ENCODE results near the gene SNX30. TPM values are rescaled to one million over a fixed set of nuclear protein-coding genes. Genes with fewer than 3 reads are reported as not detected.
A peak's percentile ranks its signal among the peaks of the same experiment; 100 is the strongest.

SNX30 gene
- total RNA-seq, 1 donor from 2014 or later: 1.9 TPM

GRCh38 chr9:112861155-112861554 is 110.6 kb downstream of the SNX30 start:
- Mint-ChIP-seq H3K36me3 (ENCODE audit: low read depth) (no peaks in the 10 kb centered on the region), H3K4me3 (no peak overlapping the region), H3K4me1 (ENCODE audit: low read depth) (peaks cover 17% of the 10 kb centered on the region), H3K27me3 (ENCODE audit: insufficient read depth) (peaks cover 7% of the 10 kb centered on the region), H3K27ac (no peak overlapping the region), H3K9me3 (no peaks in the 10 kb centered on the region)
- DNase-seq (ENCODE audit: low spot score): no peak
- intact Hi-C loops (cut with micrococcal nuclease): no loop called here

DNA sequence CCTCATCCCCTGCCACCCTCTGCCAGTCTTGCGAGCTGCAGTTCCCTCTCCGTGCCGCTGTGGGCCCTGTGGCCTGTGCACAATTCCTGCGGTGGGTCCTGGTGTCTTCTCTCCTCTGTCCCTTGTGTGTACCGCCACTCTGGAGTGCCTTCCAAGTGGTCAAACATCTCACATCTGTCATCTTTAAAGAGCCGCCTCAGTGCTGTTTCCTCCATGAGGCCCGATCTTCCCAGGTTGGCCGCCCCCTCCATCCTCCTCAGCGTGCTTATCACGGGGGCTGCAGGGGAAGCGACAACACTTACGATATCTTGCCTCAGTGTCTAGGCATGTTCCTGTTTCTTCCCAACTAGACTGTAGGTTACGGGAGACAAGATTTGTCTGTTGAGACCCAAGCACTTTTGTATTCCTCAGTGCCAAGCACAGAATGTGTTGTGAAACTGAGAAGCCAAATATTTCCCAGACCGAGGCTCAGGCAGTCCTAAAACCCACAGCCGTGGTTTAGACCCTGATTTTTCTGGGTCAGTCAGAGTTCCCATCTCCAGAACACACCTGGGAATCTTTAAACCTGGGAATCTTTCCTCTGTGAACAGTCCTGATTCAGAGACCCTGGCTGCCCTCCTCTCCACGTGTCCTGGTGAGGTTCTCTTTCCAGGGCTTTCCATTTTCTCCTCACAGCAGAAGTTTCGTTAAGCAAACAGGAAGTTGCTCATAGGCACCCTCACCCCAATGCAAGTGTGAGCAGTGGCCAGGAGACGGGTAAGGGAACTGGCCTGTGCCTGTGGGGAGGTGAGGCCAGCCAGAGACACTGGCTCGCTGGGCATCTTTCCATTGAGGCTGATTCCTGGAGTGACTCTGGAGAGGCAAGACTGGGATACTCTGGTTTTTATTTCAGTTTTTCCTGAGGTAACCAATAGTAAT is 111.3 kb downstream of the SNX30 start:
- Mint-ChIP-seq H3K9me3 (no peaks in the 10 kb centered on the region), H3K36me3 (ENCODE audit: low read depth) (no peaks in the 10 kb centered on the region), H3K4me3 (no peak overlapping the region), H3K27me3 (ENCODE audit: insufficient read depth) (peaks cover 7% of the 10 kb centered on the region), H3K4me1 (ENCODE audit: low read depth) (peaks cover 19% of the 10 kb centered on the region), H3K27ac (no peak overlapping the region)
- DNase-seq (ENCODE audit: low spot score): no peak
- intact Hi-C loops (cut with micrococcal nuclease): no loop called here

GRCh38 chr9:112863214-112863613 is 112.7 kb downstream of the SNX30 start:
- H3K4me3 Mint-ChIP-seq: no peak overlapping the region
- H3K27me3 Mint-ChIP-seq (ENCODE audit: insufficient read depth): peaks cover 7% of the 10 kb centered on the region
- peaks cover 2% of the 10 kb centered on the region for H3K36me3 Mint-ChIP-seq (ENCODE audit: low read depth)
- intact Hi-C loops (cut with micrococcal nuclease): no loop called here
- H3K4me1 Mint-ChIP-seq (ENCODE audit: low read depth): peaks cover 19% of the 10 kb centered on the region
- H3K27ac Mint-ChIP-seq: no peak overlapping the region
- DNase-seq (ENCODE audit: low spot score): no peak
- no peaks in the 10 kb centered on the region for H3K9me3 Mint-ChIP-seq

- no peak overlapping the region for H3K27ac Mint-ChIP-seq
- H3K36me3 Mint-ChIP-seq (ENCODE audit: low read depth): peaks cover 2% of the 10 kb centered on the region
- peaks cover 5% of the 10 kb centered on the region for H3K27me3 Mint-ChIP-seq (ENCODE audit: insufficient read depth)
- H3K4me3 Mint-ChIP-seq: no peak overlapping the region
- no peak for DNase-seq (ENCODE audit: low spot score)
- intact Hi-C loops (cut with micrococcal nuclease): no loop called here
- peaks cover 19% of the 10 kb centered on the region for H3K4me1 Mint-ChIP-seq (ENCODE audit: low read depth)
- no peaks in the 10 kb centered on the region for H3K9me3 Mint-ChIP-seq
Observed at GRCh38 chr9:112863746-112864145, 113.2 kb downstream of the SNX30 start.

GRCh38 chr9:112864403-112864802 is 113.8 kb downstream of the SNX30 start:
- DNase-seq (ENCODE audit: low spot score): no peak
- H3K4me3 Mint-ChIP-seq: no peak overlapping the region
- H3K36me3 Mint-ChIP-seq (ENCODE audit: low read depth): peaks cover 2% of the 10 kb centered on the region
- H3K27ac Mint-ChIP-seq: no peak overlapping the region
- peaks cover 19% of the 10 kb centered on the region for H3K4me1 Mint-ChIP-seq (ENCODE audit: low read depth)
- intact Hi-C loops (cut with micrococcal nuclease): no loop called here
- H3K9me3 Mint-ChIP-seq: no peaks in the 10 kb centered on the region
- H3K27me3 Mint-ChIP-seq (ENCODE audit: insufficient read depth): peaks cover 5% of the 10 kb centered on the region

GRCh38 chr9:112864982-112865381 is 114.4 kb downstream of the SNX30 start:
- Mint-ChIP-seq H3K27me3 (ENCODE audit: insufficient read depth) (peaks cover 5% of the 10 kb centered on the region), H3K4me1 (ENCODE audit: low read depth) (peaks cover 19% of the 10 kb centered on the region), H3K4me3 (no peak overlapping the region), H3K9me3 (no peaks in the 10 kb centered on the region), H3K36me3 (ENCODE audit: low read depth) (peaks cover 4% of the 10 kb centered on the region), H3K27ac (no peak overlapping the region)
- intact Hi-C loops (cut with micrococcal nuclease): no loop called here
- no peak for DNase-seq (ENCODE audit: low spot score)

DNA sequence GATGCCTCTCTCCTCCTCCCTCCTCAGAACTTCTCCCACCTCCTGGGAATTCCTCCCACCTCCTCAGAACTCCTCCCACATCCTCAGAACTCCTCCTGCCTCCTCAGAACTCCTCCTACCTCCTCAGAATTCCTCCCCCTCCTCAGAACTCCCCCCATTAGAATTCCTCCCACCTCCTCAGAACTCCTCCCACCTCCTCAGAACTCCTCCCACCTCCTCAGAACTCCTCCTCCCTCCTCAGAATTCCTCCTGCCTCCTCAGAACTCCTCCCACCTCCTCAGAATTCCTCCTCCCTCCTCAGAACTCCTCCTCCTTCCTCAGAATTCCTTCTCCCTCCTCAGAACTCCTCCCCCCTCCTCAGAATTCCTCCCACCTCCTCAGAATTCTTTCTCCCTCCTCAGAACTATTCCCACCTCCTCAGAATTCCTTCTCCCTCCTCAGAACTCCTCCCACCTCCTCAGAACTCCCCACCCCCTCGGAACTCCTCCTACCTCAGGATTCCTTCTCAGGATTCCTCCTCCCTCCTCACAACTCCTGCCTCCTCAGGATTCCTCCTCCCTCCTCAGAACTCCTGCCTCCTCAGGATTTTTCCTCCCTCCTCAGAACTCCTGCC is 116.2 kb downstream of the SNX30 start:
- Mint-ChIP-seq H3K4me3 (no peak overlapping the region), H3K9me3 (no peaks in the 10 kb centered on the region), H3K36me3 (ENCODE audit: low read depth) (peaks cover 4% of the 10 kb centered on the region), H3K27ac (no peak overlapping the region), H3K4me1 (ENCODE audit: low read depth) (peaks cover 19% of the 10 kb centered on the region), H3K27me3 (ENCODE audit: insufficient read depth) (no peaks in the 10 kb centered on the region)
- no peak for DNase-seq (ENCODE audit: low spot score)
- intact Hi-C loops (cut with micrococcal nuclease): no loop called here

DNA sequence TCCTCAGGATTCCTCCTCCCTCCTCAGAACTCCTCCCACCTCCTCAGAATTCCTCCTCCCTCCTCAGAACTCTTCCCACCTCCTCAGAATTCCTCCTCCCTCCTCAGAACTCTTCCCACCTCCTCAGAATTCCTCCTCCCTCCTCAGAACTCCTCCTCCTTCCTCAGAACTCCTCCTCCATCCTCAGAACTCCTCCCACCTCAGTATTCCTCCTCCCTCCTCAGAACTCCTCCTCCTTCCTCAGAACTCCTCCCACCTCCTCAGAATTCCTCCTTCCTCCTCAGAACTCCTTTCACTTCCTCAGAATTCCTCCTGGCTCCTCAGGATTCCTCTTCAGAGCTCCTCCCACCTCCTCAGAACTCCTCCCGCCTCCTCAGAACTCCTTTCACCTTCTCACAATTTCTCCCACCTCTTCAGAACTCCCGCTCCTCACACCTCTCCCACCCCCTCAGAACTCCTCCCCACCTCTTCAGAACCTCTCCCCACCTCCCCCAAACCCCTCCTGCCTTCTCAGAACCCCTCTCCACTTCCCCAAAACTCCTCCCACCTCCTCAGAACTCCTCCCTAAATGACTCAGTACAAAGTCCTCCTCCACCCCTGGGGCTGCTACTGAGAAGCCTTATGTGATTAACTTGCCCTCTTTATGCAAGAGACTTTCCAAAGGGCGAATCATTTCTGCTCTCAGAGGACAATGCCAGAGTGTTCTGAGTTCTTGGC is 116.9 kb downstream of the SNX30 start:
- peaks cover 19% of the 10 kb centered on the region for H3K4me1 Mint-ChIP-seq (ENCODE audit: low read depth)
- H3K9me3 Mint-ChIP-seq: no peaks in the 10 kb centered on the region
- DNase-seq (ENCODE audit: low spot score): no peak
- H3K27ac Mint-ChIP-seq: peak overlapping the region; percentile 64
- H3K27me3 Mint-ChIP-seq (ENCODE audit: insufficient read depth): no peaks in the 10 kb centered on the region
- H3K4me3 Mint-ChIP-seq: no peak overlapping the region
- intact Hi-C loops (cut with micrococcal nuclease): no loop called here
- H3K36me3 Mint-ChIP-seq (ENCODE audit: low read depth): peaks cover 4% of the 10 kb centered on the region

DNA sequence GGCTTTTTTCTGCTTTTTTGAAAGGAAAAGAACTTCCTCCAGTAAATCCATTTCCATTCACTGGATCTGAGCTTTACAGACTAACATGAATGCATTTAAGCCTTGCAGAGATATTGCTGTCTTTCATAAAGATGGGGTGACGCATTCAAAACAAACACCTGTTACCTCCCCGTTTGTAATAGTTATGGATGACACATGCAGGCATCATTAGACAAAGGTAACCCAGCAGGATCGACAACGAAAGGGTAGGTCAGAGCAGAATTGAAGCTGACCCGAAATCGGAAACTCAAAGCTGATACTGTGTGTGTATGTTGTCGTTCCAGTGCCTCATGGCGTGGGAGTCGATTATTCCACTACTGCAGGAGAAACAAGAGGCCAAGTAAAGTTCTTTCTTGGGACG is 117.9 kb downstream of the SNX30 start:
- Mint-ChIP-seq H3K9me3 (no peaks in the 10 kb centered on the region), H3K27me3 (ENCODE audit: insufficient read depth) (no peaks in the 10 kb centered on the region)

DNA sequence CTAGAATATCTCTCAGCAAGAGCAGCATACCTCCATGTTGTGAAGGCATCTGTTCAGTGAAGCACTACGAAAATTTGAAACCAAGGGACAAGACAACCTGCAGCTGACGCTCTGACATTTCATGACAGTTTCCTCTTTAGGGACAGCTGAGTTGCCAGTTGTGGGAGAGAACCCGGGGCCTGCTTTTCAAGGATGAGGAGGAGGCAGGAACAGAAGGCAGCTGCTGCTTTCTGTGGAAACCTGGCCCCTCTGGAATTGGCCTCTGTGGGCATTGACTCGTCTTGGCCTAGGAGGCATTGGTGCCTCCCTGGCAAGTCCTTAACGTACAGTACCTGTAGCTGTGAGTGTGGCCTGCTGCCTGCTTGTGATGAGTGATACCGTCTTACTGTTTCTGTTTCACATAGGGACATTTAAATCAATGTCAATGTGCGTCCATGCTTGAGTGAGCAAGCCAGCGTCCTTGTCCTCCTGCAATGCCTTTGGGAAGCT is 118.5 kb downstream of the SNX30 start:
- Mint-ChIP-seq H3K4me1 (ENCODE audit: low read depth) (peaks cover 8% of the 10 kb centered on the region), H3K27ac (no peak overlapping the region), H3K4me3 (no peak overlapping the region), H3K27me3 (ENCODE audit: insufficient read depth) (no peaks in the 10 kb centered on the region), H3K9me3 (no peaks in the 10 kb centered on the region), H3K36me3 (ENCODE audit: low read depth) (peaks cover 4% of the 10 kb centered on the region)
- intact Hi-C loops (cut with micrococcal nuclease): no loop called here
- DNase-seq (ENCODE audit: low spot score): no peak

More for the DNA sequence above, 117.9 kb downstream of the SNX30 start:
- H3K27ac Mint-ChIP-seq: no peak overlapping the region
- peaks cover 4% of the 10 kb centered on the region for H3K36me3 Mint-ChIP-seq (ENCODE audit: low read depth)
- DNase-seq (ENCODE audit: low spot score): no peak
- peaks cover 14% of the 10 kb centered on the region for H3K4me1 Mint-ChIP-seq (ENCODE audit: low read depth)
- no peak overlapping the region for H3K4me3 Mint-ChIP-seq
- intact Hi-C loops (cut with micrococcal nuclease): no loop called here

DNA sequence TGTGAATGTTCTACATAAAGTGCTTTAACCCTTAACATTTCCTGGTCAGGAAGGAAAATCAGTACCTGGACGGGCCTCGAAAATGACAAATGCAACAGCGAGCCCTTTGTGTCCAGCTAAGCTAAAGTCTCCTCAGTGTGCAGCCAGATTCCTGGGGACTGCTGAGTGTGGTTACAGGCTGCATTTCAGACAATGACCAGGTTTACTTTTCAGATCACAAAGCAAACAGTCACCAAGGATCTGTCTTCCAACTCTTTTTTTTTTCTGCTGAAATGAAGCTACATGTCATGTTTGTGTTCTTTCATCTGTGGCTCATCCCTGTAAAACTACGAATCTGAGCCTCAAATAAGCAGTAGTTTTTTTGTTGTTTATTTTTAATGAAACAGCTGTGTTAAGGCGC is 119.4 kb downstream of the SNX30 start:
- peaks cover 7% of the 10 kb centered on the region for H3K4me1 Mint-ChIP-seq (ENCODE audit: low read depth)
- H3K36me3 Mint-ChIP-seq (ENCODE audit: low read depth): peaks cover 4% of the 10 kb centered on the region
- no peaks in the 10 kb centered on the region for H3K9me3 Mint-ChIP-seq
- H3K4me3 Mint-ChIP-seq: no peak overlapping the region
- H3K27me3 Mint-ChIP-seq (ENCODE audit: insufficient read depth): no peaks in the 10 kb centered on the region
- intact Hi-C loops (cut with micrococcal nuclease): no loop called here
- no peak overlapping the region for H3K27ac Mint-ChIP-seq
- DNase-seq (ENCODE audit: low spot score): no peak

- H3K4me1 Mint-ChIP-seq (ENCODE audit: low read depth): peaks cover 7% of the 10 kb centered on the region
- intact Hi-C loops (cut with micrococcal nuclease): no loop called here
- no peak overlapping the region for H3K27ac Mint-ChIP-seq
- no peak for DNase-seq (ENCODE audit: low spot score)
- peaks cover 4% of the 10 kb centered on the region for H3K36me3 Mint-ChIP-seq (ENCODE audit: low read depth)
- H3K9me3 Mint-ChIP-seq: no peaks in the 10 kb centered on the region
- no peaks in the 10 kb centered on the region for H3K27me3 Mint-ChIP-seq (ENCODE audit: insufficient read depth)
- H3K4me3 Mint-ChIP-seq: no peak overlapping the region
Observed at GRCh38 chr9:112870556-112870955, 120.0 kb downstream of the SNX30 start.

- no peak overlapping the region for H3K4me3 Mint-ChIP-seq
- no peaks in the 10 kb centered on the region for H3K4me1 Mint-ChIP-seq (ENCODE audit: low read depth)
- no peaks in the 10 kb centered on the region for H3K9me3 Mint-ChIP-seq
- DNase-seq (ENCODE audit: low spot score): no peak
- no peak overlapping the region for H3K27ac Mint-ChIP-seq
- peaks cover 4% of the 10 kb centered on the region for H3K36me3 Mint-ChIP-seq (ENCODE audit: low read depth)
- no peaks in the 10 kb centered on the region for H3K27me3 Mint-ChIP-seq (ENCODE audit: insufficient read depth)
- intact Hi-C loops (cut with micrococcal nuclease): no loop called here
Observed at GRCh38 chr9:112872019-112872418, 121.5 kb downstream of the SNX30 start.

All from activated T-helper 1 cell treated with anti-CD3 and anti-CD28 coated beads, Interleukin-12 subunit alpha, Interleukin-12 subunit beta, Interleukin-2, Interleukin-4 antibody, amounts not matched to agents 30 ng/mL and 10 ng/mL and 1 ng/mL, durations not matched to agents 14 hours and 24 hours and 36 hours (primary cell).